Uterus (tissue), 2 donors: Measurements from ENCODE around the gene TNFSF12.

Experiments used
- POLR2A ChIP-seq, 2 donors: fragments of 450-650 bp; IDR thresholded peaks; one replicate each; pipeline ENCODE4 v1.6.1; 2016; ENCODE audit warnings: antibody characterized with exemption in 2 of 2, mild to moderate bottlenecking in 1 of 2, moderate library complexity in 1 of 2
- TF ChIP-seq, protein P1 (sequence below), 4 experiments: fragments of 200-600 bp in 2 of 4; fragments of 450-650 bp in 2 of 4; sonication (generic) in 2 of 4; IDR thresholded peaks; one replicate each; pipeline ENCODE4 v1.5.1; 2016 to 2019; ENCODE audit warnings: antibody characterized with exemption in 4 of 4, mild to moderate bottlenecking in 2 of 4, moderate library complexity in 1 of 4

DNA sequence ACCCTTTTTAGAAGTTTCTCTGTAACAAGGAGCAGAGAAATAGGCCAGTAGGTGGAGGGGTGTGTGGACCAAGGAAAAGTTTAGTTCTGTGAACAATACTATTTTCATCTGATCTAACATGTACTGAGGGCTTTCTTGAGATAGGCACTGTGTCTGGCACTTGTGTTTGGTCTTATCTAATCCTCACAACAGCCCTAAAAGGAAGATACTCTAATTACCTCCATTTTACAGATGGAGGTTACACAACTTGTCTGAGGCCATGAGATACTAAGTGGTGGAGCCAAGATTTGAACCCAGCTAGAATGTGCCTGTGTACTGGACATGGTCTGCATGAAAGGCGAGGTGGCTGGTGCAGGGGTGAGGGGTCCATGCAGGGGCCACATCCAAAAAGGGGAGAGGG is 4.5 kb downstream of the TNFSF12 start:
- TF ChIP-seq, protein P1, sequence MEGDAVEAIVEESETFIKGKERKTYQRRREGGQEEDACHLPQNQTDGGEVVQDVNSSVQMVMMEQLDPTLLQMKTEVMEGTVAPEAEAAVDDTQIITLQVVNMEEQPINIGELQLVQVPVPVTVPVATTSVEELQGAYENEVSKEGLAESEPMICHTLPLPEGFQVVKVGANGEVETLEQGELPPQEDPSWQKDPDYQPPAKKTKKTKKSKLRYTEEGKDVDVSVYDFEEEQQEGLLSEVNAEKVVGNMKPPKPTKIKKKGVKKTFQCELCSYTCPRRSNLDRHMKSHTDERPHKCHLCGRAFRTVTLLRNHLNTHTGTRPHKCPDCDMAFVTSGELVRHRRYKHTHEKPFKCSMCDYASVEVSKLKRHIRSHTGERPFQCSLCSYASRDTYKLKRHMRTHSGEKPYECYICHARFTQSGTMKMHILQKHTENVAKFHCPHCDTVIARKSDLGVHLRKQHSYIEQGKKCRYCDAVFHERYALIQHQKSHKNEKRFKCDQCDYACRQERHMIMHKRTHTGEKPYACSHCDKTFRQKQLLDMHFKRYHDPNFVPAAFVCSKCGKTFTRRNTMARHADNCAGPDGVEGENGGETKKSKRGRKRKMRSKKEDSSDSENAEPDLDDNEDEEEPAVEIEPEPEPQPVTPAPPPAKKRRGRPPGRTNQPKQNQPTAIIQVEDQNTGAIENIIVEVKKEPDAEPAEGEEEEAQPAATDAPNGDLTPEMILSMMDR (IDR thresholded peaks at IDR 0.05): no peak
- no peak for TF ChIP-seq POLR2A (IDR thresholded peaks at IDR 0.05)
